Activated naive CD8-positive, alpha-beta T cell treated with anti-CD3 and anti-CD28 coated beads, Interleukin-2, amount 50 U/mL, for 24 hours (primary cell): ENCODE measurements around the gene BANP.
A peak's percentile ranks its signal among the peaks of the same experiment; 100 is the strongest.

Source experiments
- ATAC-seq: fragments of 150-1000 bp; cut with Tn5 transposase; one replicate; pipeline ENCODE4 v1.10.0; 2021
- DNase-seq: peaks from one replicate; pipeline ENCODE4 v3.0.0; 2021
- H3K27ac Mint-ChIP-seq: one replicate; pipeline ENCODE4 v1.8.0; 2021; ENCODE audit warnings: mild to moderate bottlenecking, mixed read lengths
- H3K27me3 Mint-ChIP-seq: one replicate; pipeline ENCODE4 v1.8.0; 2021; ENCODE audit warnings: mixed read lengths
- H3K36me3 Mint-ChIP-seq: one replicate; pipeline ENCODE4 v1.8.0; 2021; ENCODE audit warnings: low read depth, mixed read lengths
- H3K4me1 Mint-ChIP-seq: one replicate; pipeline ENCODE4 v1.8.0; 2021; ENCODE audit warnings: mixed read lengths
- H3K4me3 Mint-ChIP-seq: one replicate; pipeline ENCODE4 v1.8.0; 2021; ENCODE audit warnings: mild to moderate bottlenecking, moderate library complexity, mixed read lengths
- H3K9me3 Mint-ChIP-seq: one replicate; pipeline ENCODE4 v1.8.0; 2021; ENCODE audit warnings: mixed read lengths

BANP gene

DNA sequence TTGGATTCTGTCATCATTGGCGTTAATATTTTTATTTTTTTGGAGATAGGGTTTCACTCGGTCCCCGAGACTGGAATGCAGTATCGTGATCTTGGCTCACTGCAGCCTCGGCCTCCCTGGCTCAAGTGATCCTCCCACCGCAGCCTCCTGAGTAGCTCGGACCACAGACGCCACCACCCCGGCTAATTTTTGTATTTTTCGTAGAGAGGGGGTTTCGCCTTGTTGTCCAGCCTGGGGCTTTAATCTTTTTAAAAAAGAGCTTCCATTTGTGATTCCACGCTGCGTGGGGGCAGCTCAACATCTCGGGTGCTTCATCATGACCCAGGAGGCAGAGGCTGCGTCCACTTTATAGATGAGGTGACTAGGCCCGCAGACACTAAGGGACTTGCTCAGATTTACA lies 1.5 kb downstream of the BANP start:
- Mint-ChIP-seq H3K9me3 (no peaks in the 10 kb centered on the region), H3K27me3 (peaks cover 2% of the 10 kb centered on the region), H3K27ac (peak overlapping the region; percentile 98), H3K36me3 (peaks cover 20% of the 10 kb centered on the region), H3K4me1 (peaks cover 75% of the 10 kb centered on the region), H3K4me3 (peak overlapping the region; percentile 98)
- ATAC-seq (no peak), DNase-seq (no peak)

DNA sequence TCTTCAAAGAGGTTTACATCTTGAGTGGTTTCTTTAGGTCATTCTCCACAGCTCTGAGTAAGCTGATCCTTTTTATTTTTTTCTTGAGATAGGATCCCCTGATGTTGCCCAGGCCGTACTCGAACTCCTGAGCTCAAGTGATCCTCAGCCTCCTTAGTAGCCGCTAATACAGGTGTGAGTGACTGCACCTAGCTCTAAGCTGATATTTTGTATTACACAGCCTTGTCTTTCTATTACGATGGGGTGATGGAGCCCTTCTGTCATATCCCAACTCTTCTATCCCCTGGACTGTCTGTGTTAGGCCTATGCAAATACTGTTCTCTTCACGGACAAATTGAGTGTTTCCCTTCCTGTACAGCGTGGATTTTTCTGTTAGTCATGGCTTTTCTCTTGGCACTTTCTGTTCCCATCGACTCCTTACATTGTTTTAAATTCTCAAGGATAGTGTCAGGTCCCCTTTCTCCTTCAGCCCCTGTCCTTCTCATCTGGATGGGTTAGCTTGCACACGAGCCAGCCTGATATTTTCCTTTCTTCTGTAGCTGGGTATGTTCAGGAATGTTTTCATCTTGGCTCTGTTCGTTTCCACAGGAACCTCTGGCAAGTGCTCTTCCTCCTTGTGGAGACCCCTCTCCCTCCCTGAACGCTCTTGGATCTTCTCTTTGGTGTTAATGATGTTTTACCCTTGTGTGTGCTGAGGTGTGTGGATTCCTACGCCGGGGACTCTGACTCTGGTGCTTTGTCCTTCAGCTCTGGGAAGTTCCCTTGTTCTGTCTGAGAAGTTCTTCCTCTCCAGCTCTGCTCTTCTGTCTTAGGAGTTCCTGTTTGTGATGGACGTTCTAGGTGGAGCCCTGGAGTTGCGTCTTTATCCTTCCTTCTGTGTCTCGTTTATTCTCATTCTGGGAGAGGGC lies 2.3 kb downstream of the BANP start:
- H3K4me1 Mint-ChIP-seq: peaks cover 75% of the 10 kb centered on the region

DNA sequence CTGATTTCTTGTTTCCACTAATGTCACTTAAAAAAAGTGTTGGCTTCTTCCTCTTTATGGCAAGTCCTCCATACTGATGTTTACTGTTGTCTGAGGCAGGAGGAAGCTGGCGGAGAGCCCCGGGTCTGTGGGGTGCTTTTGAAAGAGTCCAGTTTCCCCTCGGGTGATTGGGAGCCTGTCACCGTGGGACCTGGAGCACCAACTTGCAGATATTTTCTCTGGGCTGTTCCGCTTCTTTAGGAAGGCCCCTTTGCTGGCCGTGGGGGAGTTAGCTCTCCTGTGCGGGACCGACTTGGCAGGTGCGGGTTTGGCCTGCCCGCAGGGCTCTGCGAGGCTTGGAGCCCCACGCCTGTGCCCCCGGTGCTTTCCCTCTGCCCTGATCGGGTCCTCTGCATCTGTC lies 3.1 kb downstream of the BANP start:
- Mint-ChIP-seq H3K4me3 (peak overlapping the region; percentile 98), H3K36me3 (peaks cover 24% of the 10 kb centered on the region)

More for the DNA sequence above, 2.3 kb downstream of the BANP start:
- peaks cover 24% of the 10 kb centered on the region for H3K36me3 Mint-ChIP-seq
- H3K9me3 Mint-ChIP-seq: no peaks in the 10 kb centered on the region
- ATAC-seq (no peak), DNase-seq (no peak)
- peak overlapping the region; percentile 98 for H3K4me3 Mint-ChIP-seq
- H3K27ac Mint-ChIP-seq: peak overlapping the region; percentile 70
- H3K27me3 Mint-ChIP-seq: peaks cover 2% of the 10 kb centered on the region

DNA sequence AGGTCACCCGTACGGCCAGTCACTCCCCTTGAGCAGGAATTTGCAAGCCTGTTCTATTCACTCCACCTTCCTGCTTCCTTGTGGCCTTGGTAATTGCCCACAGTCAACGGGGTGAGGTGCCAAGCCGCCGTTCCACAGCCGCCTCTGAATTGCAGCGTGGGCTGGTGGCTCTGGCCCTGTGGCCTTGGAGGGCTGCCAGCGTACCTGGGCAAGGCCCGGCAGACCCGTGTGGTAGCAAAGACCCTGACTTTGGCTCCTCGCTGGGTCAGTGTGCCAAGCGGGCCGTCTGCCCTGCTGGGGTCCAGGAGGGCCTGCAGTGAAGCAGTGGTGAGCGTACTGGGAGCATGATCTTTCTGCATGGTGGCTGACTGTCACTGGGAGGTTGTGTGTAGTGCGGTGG lies 3.6 kb downstream of the BANP start:
- Mint-ChIP-seq H3K27ac (peak overlapping the region; percentile 93), H3K4me1 (peaks cover 82% of the 10 kb centered on the region), H3K36me3 (peaks cover 24% of the 10 kb centered on the region), H3K9me3 (no peaks in the 10 kb centered on the region), H3K4me3 (no peak overlapping the region), H3K27me3 (peaks cover 2% of the 10 kb centered on the region)
- ATAC-seq (no peak), DNase-seq (no peak)

More for the DNA sequence above, 3.1 kb downstream of the BANP start:
- no peak for DNase-seq
- H3K27me3 Mint-ChIP-seq: peaks cover 2% of the 10 kb centered on the region
- H3K27ac Mint-ChIP-seq: peak overlapping the region; percentile 70
- H3K9me3 Mint-ChIP-seq: no peaks in the 10 kb centered on the region
- ATAC-seq: no peak
- H3K4me1 Mint-ChIP-seq: peaks cover 77% of the 10 kb centered on the region

DNA sequence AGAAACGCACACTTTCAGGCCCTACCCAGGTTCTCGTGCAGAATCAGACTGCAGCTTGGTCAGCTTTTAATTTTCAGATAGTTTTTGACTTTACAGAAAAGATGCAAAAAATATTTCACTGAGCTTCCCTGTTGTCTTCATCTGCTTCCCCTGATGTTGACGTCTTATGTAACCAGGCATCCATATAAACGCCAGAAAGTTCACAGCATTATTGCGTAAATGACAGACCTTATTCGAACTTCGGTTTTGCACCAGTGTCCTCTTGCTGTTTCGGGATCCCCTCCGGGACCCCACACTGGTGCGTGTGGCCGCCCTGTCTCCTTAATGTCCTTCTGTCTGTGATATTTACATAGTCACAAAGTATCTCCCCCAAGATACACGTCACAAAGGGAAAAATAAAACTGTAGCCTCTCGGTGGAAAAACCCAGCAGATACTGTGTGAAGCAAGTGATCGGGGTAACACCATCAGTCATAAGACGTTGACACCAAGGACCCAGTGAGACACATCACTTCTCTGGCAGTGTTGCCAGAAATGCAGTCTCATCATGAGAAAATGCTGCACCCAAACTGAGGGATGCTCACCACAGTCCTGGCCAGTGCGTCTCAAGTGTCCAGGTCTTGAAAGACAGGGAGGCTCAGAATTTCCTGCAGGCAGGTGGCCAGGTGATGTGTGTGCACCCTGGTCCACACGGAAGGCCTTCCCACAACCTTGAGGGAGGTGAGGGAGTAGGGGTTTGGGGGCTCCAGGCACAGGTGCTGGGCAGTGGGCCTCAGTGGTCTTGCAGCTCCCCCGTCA lies 4.3 kb downstream of the BANP start:
- peak overlapping the region; percentile 28 for H3K4me3 Mint-ChIP-seq
- DNase-seq: no peak
- peaks cover 2% of the 10 kb centered on the region for H3K27me3 Mint-ChIP-seq
- H3K9me3 Mint-ChIP-seq: no peaks in the 10 kb centered on the region
- H3K4me1 Mint-ChIP-seq: peaks cover 86% of the 10 kb centered on the region
- ATAC-seq: no peak
- peaks cover 25% of the 10 kb centered on the region for H3K36me3 Mint-ChIP-seq
- H3K27ac Mint-ChIP-seq: peak overlapping the region; percentile 93

DNA sequence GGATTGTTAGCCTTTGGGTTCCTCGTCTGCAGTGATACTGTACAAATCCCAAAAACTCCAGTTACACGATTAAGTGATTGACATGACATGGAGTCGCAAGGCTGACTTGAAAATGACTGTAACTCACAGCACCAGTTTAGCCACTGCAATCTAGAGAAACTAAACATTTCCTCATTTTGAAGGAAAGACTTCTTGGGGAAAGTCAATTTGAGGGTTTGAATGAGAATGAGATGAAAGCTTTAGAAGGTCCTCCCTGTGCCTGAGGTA lies 4.8 kb downstream of the BANP start:
- no peaks in the 10 kb centered on the region for H3K9me3 Mint-ChIP-seq
- peaks cover under 1% of the 10 kb centered on the region for H3K27me3 Mint-ChIP-seq
- DNase-seq: no peak
- H3K4me3 Mint-ChIP-seq: peak overlapping the region; percentile 82
- peak overlapping the region; percentile 93 for H3K27ac Mint-ChIP-seq
- ATAC-seq: no peak
- H3K4me1 Mint-ChIP-seq: peaks cover 86% of the 10 kb centered on the region
- H3K36me3 Mint-ChIP-seq: peaks cover 30% of the 10 kb centered on the region

DNA sequence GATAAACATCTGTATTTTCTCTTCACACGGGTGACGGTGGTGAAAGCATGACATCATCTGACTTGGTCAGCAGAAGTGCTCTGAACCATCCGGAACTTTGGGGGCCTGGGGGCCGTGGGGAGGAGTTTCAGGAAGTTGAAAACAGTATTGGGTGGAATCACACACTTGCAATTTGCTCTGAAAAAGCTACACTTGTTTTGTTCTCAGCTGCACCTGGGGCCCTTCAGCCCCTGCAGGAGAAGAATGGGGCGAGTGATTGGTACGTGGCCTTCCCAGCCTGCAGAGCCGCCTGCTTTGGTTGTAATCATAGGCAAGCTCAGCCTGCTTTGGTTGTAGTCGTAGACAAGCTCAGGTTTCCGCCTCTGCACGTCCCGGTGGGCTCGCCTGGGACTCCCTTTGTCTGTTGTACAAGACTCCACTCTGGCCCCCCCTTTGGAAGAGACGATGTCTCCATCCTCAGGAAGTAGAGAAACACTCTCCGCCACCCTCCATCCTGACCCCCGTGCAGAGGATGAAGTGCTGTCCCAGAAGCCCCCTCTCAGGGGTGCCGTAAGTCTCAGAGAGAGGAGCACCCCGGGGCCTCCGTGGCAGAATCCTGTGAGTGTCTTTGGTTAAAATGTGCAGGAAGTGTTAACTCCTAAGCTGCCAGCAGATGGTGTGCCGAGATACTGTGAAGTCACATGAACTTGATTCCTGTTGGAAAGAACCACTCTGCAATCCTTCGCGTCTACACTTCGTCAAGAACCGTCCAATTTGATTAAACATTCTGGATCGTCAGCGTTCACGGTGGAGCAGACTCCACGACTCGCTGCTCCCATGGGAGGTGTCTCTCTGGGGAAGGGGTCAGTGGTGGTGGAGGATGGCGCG lies 5.4 kb downstream of the BANP start:
- peak; percentile 74 for DNase-seq
- peak; percentile 63 for ATAC-seq
- H3K27me3 Mint-ChIP-seq: no peaks in the 10 kb centered on the region
- H3K4me3 Mint-ChIP-seq: peak overlapping the region; percentile 82
- H3K27ac Mint-ChIP-seq: peak overlapping the region; percentile 93
- peaks cover 91% of the 10 kb centered on the region for H3K4me1 Mint-ChIP-seq
- H3K9me3 Mint-ChIP-seq: no peaks in the 10 kb centered on the region
- H3K36me3 Mint-ChIP-seq: peaks cover 32% of the 10 kb centered on the region

DNA sequence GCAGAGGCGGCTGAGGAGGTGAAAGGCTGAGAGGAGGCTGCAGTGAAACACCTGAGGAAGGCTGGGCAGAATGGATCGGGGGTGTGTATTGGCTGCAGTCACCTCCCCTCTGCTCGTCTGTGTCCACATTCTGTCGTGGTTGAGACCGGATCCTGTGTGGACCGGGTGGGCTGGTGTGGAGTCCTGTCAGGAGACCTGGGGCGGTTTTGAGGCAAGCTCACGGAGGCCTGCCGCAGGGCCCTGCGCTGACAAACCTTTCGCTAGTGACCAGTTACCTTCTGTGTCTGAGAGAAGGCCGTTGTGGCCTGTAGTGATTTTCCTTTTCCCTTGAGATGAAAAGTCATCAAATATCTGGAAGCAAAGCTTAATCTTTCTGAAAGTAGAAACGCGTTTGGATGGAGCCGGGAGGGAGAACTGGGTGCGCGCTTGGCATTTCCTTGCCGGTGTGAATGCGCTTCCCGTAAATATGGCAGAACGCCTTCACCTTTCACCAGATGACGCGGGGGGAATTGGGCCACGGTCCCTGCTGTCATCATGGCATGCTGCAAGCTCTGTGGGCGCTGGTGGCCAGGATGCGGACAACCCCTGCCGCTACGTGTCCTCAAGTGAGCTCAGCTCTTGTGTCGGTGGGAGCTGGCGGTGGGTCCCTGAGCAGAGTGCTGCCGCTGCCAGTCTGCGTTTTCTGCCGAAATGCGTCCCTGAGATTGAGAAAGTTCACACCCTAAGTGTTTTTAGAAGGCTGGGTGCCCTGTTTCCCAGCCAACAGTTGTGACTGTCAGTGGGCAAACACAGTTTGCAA lies 6.3 kb downstream of the BANP start:
- Mint-ChIP-seq H3K36me3 (peaks cover 29% of the 10 kb centered on the region), H3K4me3 (peak overlapping the region; percentile 82), H3K27ac (peak overlapping the region; percentile 93), H3K27me3 (no peaks in the 10 kb centered on the region), H3K9me3 (no peaks in the 10 kb centered on the region), H3K4me1 (peaks cover 89% of the 10 kb centered on the region)
- DNase-seq (no peak), ATAC-seq (no peak)

DNA sequence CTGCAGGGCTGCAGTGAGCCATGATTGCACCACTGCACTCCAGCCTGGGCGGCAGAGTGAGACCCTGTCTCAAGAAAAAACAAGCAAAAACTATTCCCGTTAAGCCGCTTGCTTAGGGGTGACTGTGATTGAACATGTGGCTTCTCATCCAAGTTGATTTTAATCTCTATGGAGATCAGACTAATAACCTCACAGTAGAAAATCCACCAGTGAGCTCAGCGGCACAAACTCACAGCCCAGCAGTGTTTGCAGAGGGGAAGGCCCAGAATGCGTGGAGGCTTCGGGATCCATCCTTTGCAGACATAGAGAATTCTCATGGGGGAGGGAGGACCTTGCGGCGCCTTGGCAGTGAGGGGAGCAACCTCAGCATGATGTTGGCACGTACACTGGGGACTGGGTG lies 7.4 kb downstream of the BANP start:
- Mint-ChIP-seq H3K9me3 (no peaks in the 10 kb centered on the region), H3K27ac (peak overlapping the region; percentile 84), H3K36me3 (peaks cover 23% of the 10 kb centered on the region), H3K4me1 (peaks cover 91% of the 10 kb centered on the region), H3K4me3 (peak overlapping the region; percentile 15), H3K27me3 (no peaks in the 10 kb centered on the region)
- ATAC-seq: no peak
- no peak for DNase-seq

DNA sequence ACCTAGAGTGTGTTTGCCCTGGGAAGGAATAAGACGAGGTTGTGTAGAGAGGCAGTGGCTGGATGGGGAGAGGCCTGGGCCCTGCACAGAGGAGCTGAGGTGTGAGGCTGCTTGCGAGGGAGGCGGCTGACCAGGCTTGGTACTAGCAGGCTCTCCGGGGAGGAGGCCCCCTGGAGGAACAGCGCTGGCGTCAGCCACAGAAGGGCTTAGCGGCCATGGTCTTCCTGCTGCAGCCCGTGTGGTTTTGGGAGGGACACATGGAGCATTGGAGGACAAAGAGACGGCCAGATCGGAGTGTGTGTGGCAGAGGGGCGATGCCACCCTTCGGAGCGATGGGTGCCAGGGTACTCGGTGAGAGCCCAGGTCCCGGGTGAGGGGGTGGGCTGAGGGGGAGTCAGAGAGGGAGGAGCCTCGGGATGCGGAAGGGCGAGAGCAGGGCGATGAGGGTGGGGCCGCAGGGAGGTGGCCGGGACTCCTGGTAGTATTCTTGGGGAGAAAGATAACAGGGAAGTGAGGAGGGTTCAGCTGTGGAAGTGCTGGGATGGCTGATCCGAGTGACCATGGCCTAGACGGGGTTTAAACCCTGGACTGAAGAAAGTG lies 8.3 kb downstream of the BANP start:
- Mint-ChIP-seq H3K27ac (peak overlapping the region; percentile 84), H3K9me3 (no peaks in the 10 kb centered on the region), H3K4me1 (peaks cover 91% of the 10 kb centered on the region), H3K27me3 (no peaks in the 10 kb centered on the region), H3K4me3 (peak overlapping the region; percentile 70), H3K36me3 (peaks cover 24% of the 10 kb centered on the region)
- ATAC-seq (no peak), DNase-seq (no peak)

DNA sequence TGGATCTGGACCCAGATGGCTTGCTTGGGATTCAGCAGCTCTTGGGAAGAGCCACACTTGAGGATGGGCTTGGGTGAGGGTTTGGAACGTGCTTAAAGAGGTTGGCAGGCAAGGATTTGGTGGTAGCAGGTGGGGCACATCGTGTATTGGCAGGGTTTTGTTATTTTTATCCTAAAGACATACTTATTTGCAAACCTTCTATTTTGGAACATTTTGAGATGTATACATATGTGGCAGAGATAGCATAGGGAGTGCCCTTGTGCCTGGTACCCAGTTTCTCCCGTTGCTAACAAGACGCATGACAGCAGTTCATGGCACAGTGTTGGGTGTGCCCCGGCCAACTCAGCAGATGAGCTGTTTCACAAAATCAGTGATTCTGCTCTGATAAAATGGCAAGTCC lies 9.1 kb downstream of the BANP start:
- no peaks in the 10 kb centered on the region for H3K9me3 Mint-ChIP-seq
- no peaks in the 10 kb centered on the region for H3K27me3 Mint-ChIP-seq
- peak overlapping the region; percentile 70 for H3K4me3 Mint-ChIP-seq
- peaks cover 92% of the 10 kb centered on the region for H3K4me1 Mint-ChIP-seq
- peak overlapping the region; percentile 84 for H3K27ac Mint-ChIP-seq
- H3K36me3 Mint-ChIP-seq: peaks cover 26% of the 10 kb centered on the region
- DNase-seq (no peak), ATAC-seq (no peak)

DNA sequence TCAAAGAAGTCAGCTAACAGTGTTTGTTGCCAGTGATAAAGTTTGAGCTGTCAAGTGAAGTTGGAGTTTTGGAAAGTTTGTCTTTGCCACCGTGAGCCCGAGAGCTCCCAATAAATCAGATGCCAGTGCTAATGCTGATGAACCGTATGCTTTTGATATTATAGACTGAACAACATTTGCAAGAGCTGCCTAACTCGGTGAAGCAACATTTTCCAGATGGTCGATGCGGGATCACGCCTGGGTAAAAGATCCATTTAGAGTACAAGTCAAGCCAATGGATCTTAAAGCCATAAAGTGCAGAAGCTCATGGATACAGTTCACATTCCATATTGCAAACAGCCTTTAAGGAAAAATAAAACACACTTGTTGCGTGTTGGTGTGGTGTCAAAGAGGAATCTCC lies 9.6 kb downstream of the BANP start:
- Mint-ChIP-seq H3K27ac (peak overlapping the region; percentile 84), H3K27me3 (no peaks in the 10 kb centered on the region), H3K9me3 (no peaks in the 10 kb centered on the region), H3K36me3 (peaks cover 26% of the 10 kb centered on the region), H3K4me3 (no peak overlapping the region), H3K4me1 (peaks cover 90% of the 10 kb centered on the region)
- ATAC-seq (no peak), DNase-seq (no peak)

DNA sequence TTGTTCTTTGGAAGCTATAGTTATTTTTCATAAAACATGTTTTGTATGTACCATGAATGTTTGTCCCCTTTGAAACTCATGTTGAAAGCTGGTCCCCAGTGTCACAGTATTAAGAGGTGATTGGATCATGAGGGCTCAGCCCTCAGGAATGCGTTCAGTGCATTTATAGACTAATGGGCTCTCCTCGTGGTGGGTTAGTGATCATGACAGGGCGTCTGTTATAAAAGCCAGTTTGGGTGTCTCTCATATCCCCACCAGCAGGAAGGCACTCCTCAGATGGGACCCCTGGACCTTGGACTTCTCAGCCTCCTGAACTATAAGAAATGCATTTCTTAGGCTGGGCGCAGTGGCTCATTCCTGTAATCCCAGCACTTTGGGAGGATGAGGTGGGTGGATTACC lies 10.4 kb downstream of the BANP start:
- H3K9me3 Mint-ChIP-seq: no peaks in the 10 kb centered on the region
- H3K4me3 Mint-ChIP-seq: no peak overlapping the region
- peak overlapping the region; percentile 44 for H3K27ac Mint-ChIP-seq
- no peak for ATAC-seq
- H3K4me1 Mint-ChIP-seq: peaks cover 90% of the 10 kb centered on the region
- no peak for DNase-seq
- no peaks in the 10 kb centered on the region for H3K27me3 Mint-ChIP-seq
- peaks cover 26% of the 10 kb centered on the region for H3K36me3 Mint-ChIP-seq
